IMR-90 (cell line): Measurements from ENCODE around the gene KRTAP10-9. TPM values are rescaled to one million over a fixed set of nuclear protein-coding genes. Genes with fewer than 3 reads are reported as not detected.

Experiments
- ATAC-seq: fragments of 200-7000 bp; cut with Tn5 transposase; 2 replicates; pipeline ENCODE4 v1.9.1; 2020; ENCODE audit warnings: low read depth, mild to moderate bottlenecking, moderate library complexity
- BruUV-seq: library from RNA; stranded (reverse); fragments of 400-500 nt; replicated peaks from 2 replicates; lab custom pipeline; 2021; lab: Mats Ljungman, UMichigan
- CTCF ChIA-PET: fragments of 300-600 bp; formaldehyde crosslinking; extraction: SDS; loops from one replicate; lab custom pipeline; 2021; ENCODE audit warnings: antibody characterized with exemption; lab: Yijun Ruan, JAX
- POLR2A ChIA-PET: fragments of 300-600 bp; sonication (Branson Sonifier 250); formaldehyde crosslinking; loops from one replicate; lab custom pipeline; 2022; ENCODE audit warnings: antibody characterized with exemption; ENCODE audit not compliant: unreplicated experiment; lab: Charles Lee
- DNase-seq: peaks from one replicate; pipeline ENCODE4 v3.0.0; 2013
- H2AFZ ChIP-seq: replicated peaks from 2 replicates; pipeline ENCODE3; 2013; ENCODE audit warnings: low read length, mild to moderate bottlenecking; ENCODE audit not compliant: poor library complexity
- H2AK5ac ChIP-seq: 2 replicates; pipeline ENCODE4 v1.6.1; 2013; ENCODE audit warnings: low read depth, low read length, inconsistent platforms
- H2AK9ac ChIP-seq: replicated peaks from 2 replicates; pipeline ENCODE3; 2013; ENCODE audit warnings: mild to moderate bottlenecking, low read depth, low read length, moderate library complexity; ENCODE audit not compliant: poor library complexity
- H2BK120ac ChIP-seq: 2 replicates; pipeline ENCODE4 v1.6.1; 2013; ENCODE audit warnings: low read depth, low read length, inconsistent platforms
- H2BK15ac ChIP-seq: 3 replicates; pipeline ENCODE4 v1.6.1; 2013; ENCODE audit warnings: low read depth, low read length, inconsistent platforms
- H2BK20ac ChIP-seq: 2 replicates; pipeline ENCODE4 v1.6.1; 2013; ENCODE audit warnings: low read depth, mild to moderate bottlenecking, inconsistent platforms, low read length, moderate library complexity
- H2BK5ac ChIP-seq: 2 replicates; pipeline ENCODE4 v1.6.1; 2013; ENCODE audit warnings: mild to moderate bottlenecking, low read depth, low read length, inconsistent platforms; ENCODE audit not compliant: poor library complexity, severe bottlenecking
- H3K14ac ChIP-seq: replicated peaks from 2 replicates; pipeline ENCODE4 v1.6.1; 2013; ENCODE audit warnings: low read depth, low read length, inconsistent platforms
- H3K18ac ChIP-seq: 2 replicates; pipeline ENCODE4 v1.6.1; 2013; ENCODE audit warnings: low read depth, low read length, control low read depth
- H3K23ac ChIP-seq: 2 replicates; pipeline ENCODE4 v1.6.1; 2013; ENCODE audit warnings: low read depth, low read length, inconsistent platforms
- H3K27ac ChIP-seq: 2 replicates; pipeline ENCODE4 v1.5.1; 2013; ENCODE audit warnings: mild to moderate bottlenecking, control low read depth, low read length; ENCODE audit not compliant: insufficient read depth
- H3K27me3 ChIP-seq: 2 replicates; pipeline ENCODE4 v1.6.1; 2013; ENCODE audit warnings: low read length; ENCODE audit not compliant: control insufficient read depth, insufficient read depth
- H3K36me3 ChIP-seq: 2 replicates; pipeline ENCODE4 v1.6.1; 2013; ENCODE audit warnings: low read length, mixed read lengths; ENCODE audit not compliant: control insufficient read depth, insufficient read depth
- H3K4ac ChIP-seq: 2 replicates; pipeline ENCODE4 v1.6.1; 2013; ENCODE audit warnings: low read depth, low read length, inconsistent platforms
- H3K4me1 ChIP-seq: 2 replicates; pipeline ENCODE4 v1.6.1; 2013; ENCODE audit warnings: low read length, mixed read lengths; ENCODE audit not compliant: control insufficient read depth, insufficient read depth
- H3K4me2 ChIP-seq: 2 replicates; pipeline ENCODE4 v1.6.1; 2013; ENCODE audit warnings: low read depth, mild to moderate bottlenecking, control low read depth, low read length, moderate library complexity
- H3K4me3 ChIP-seq: 2 replicates; pipeline ENCODE4 v1.5.1; 2013; ENCODE audit warnings: low read depth, mild to moderate bottlenecking, control low read depth, low read length, moderate library complexity; ENCODE audit not compliant: insufficient read depth
- H3K56ac ChIP-seq: 2 replicates; pipeline ENCODE4 v1.6.1; 2013; ENCODE audit warnings: low read length, inconsistent platforms; ENCODE audit not compliant: insufficient read depth; ENCODE audit errors: extremely low read depth
- H3K79me1 ChIP-seq, 2 experiments: 2 replicates each; pipeline ENCODE4 v1.6.1; 2013; ENCODE audit warnings: low read length in 2 of 2, inconsistent platforms in 1 of 2, low read depth in 1 of 2
- H3K9ac ChIP-seq: 2 replicates; pipeline ENCODE4 v1.6.1; 2013; ENCODE audit warnings: low read depth, low read length, control low read depth
- H3K9me1 ChIP-seq: 2 replicates; pipeline ENCODE4 v1.6.1; 2013; ENCODE audit warnings: low read length, inconsistent platforms; ENCODE audit not compliant: insufficient read depth
- H3K9me3 ChIP-seq: 2 replicates; pipeline ENCODE4 v1.6.1; 2013; ENCODE audit warnings: low read length; ENCODE audit not compliant: control insufficient read depth, insufficient read depth
- H4K20me1 ChIP-seq: 2 replicates; pipeline ENCODE4 v1.6.1; 2013; ENCODE audit warnings: low read length, inconsistent platforms; ENCODE audit not compliant: insufficient read depth
- H4K5ac ChIP-seq: 2 replicates; pipeline ENCODE4 v1.6.1; 2013; ENCODE audit warnings: mild to moderate bottlenecking, low read depth, low read length, control low read depth
- H4K8ac ChIP-seq, 2 experiments: 2 replicates each; pipeline ENCODE4 v1.6.1; 2013; ENCODE audit warnings: low read depth in 2 of 2, low read length in 2 of 2, control low read depth in 1 of 2, inconsistent platforms in 1 of 2
- H4K91ac ChIP-seq: 2 replicates; pipeline ENCODE4 v1.6.1; 2013; ENCODE audit warnings: low read depth, low read length, inconsistent platforms; ENCODE audit not compliant: insufficient read depth
- BHLHE40 ChIP-seq: fragments of 150-350 bp; IDR thresholded peaks from 2 replicates; pipeline ENCODE4 v1.6.1; 2016; ENCODE audit warnings: mild to moderate bottlenecking, low read depth, low read length
- CEBPB ChIP-seq: IDR thresholded peaks from 2 replicates; pipeline ENCODE4 v1.6.1; 2012; ENCODE audit warnings: low read depth, low read length, improper control_type of control experiment
- CHD1 ChIP-seq: IDR thresholded peaks from 2 replicates; pipeline ENCODE4 v1.6.1; 2012; ENCODE audit warnings: low read depth, low read length, improper control_type of control experiment
- FOS ChIP-seq: fragments of 150-350 bp; IDR thresholded peaks from 2 replicates; pipeline ENCODE4 v1.6.1; 2016; ENCODE audit warnings: low read depth, low read length
- MAFK ChIP-seq: IDR thresholded peaks from 2 replicates; pipeline ENCODE4 v1.6.1; 2012; ENCODE audit warnings: low read depth, low read length, improper control_type of control experiment
- MAZ ChIP-seq: IDR thresholded peaks from 2 replicates; pipeline ENCODE4 v1.6.1; 2012; ENCODE audit warnings: low read depth, mild to moderate bottlenecking, low read length, improper control_type of control experiment, moderate library complexity, borderline replicate concordance
- MXI1 ChIP-seq: IDR thresholded peaks from 2 replicates; pipeline ENCODE4 v1.6.1; 2012; ENCODE audit warnings: low read depth, mild to moderate bottlenecking, low read length, moderate library complexity, borderline replicate concordance
- NFE2L2 ChIP-seq: fragments of 150-350 bp; IDR thresholded peaks from 2 replicates; pipeline ENCODE4 v1.6.1; 2016; ENCODE audit warnings: low read depth, mild to moderate bottlenecking, low read length
- POLR2A ChIP-seq: IDR thresholded peaks from 2 replicates; pipeline ENCODE4 v1.6.1; 2012; ENCODE audit warnings: mild to moderate bottlenecking, low read depth, low read length
- RCOR1 ChIP-seq: IDR thresholded peaks from 2 replicates; pipeline ENCODE4 v1.6.1; 2012; ENCODE audit warnings: mild to moderate bottlenecking, low read length, improper control_type of control experiment; ENCODE audit not compliant: insufficient replicate concordance
- RFX5 ChIP-seq: IDR thresholded peaks from 2 replicates; pipeline ENCODE4 v1.8.0; 2012; ENCODE audit warnings: low read depth, mild to moderate bottlenecking, low read length, moderate library complexity
- SMC3 ChIP-seq: fragments of 150-350 bp; IDR thresholded peaks from 2 replicates; pipeline ENCODE4 v1.6.1; 2016; ENCODE audit warnings: low read depth, mild to moderate bottlenecking, antibody characterized with exemption, low read length, moderate library complexity
- WGBS, 2 experiments: methylation state at CpG; one replicate each; pipeline versions ENCODE4 v1.1.5 to v1.1.7; 2013; ENCODE audit warnings: missing lambda C conversion rate in 2 of 2; ENCODE audit not compliant: insufficient read length in 1 of 2; ENCODE audit errors: extremely low coverage in 2 of 2; 5-methylcytosine and 5-hydroxymethylcytosine counted together
- dilution Hi-C: fragments of 300-500 bp; cut with HindIII; formaldehyde crosslinking; loops from one replicate; pipeline ENCODE4 v1.14.3; 2018; ENCODE audit warnings: low sequenced_read_pairs; ENCODE audit not compliant: unreplicated experiment
- in situ Hi-C: fragments of 300-500 bp; cut with MboI; formaldehyde crosslinking; loops from 3 replicates; pipeline ENCODE4 v1.14.3; 2019; ENCODE audit warnings: low sequenced_read_pairs, inconsistent platforms, mixed read lengths
- intact Hi-C: fragments of 100-400 bp; cut with micrococcal nuclease; formaldehyde crosslinking; loops from 2 replicates; pipeline ENCODE4 v1.10.0; 2022
- polyA plus RNA-seq, 3 experiments: library from polyadenylated mRNA; depleted of rRNA; stranded (reverse); fragments of >200 nt; gene quantifications; 2 replicates each; pipeline ENCODE4 v1.2.3, GENCODE V29; 2012; ENCODE audit warnings: low replicate concordance in 1 of 3
- total RNA-seq: library from RNA; depleted of rRNA; stranded (reverse); fragments of >200 nt; gene quantifications from 2 replicates; pipeline ENCODE4 v1.2.3, GENCODE V29; 2012
- TF ChIP-seq, protein P1 (sequence below): fragments of 150-350 bp; IDR thresholded peaks from 2 replicates; pipeline ENCODE4 v1.6.1; 2016; ENCODE audit warnings: low read depth, mild to moderate bottlenecking, low read length, moderate library complexity, borderline replicate concordance
- TF ChIP-seq, protein P2 (sequence below): fragments of 150-350 bp; IDR thresholded peaks from 2 replicates; pipeline ENCODE4 v1.6.1; 2017; ENCODE audit warnings: mild to moderate bottlenecking, antibody characterized with exemption, low read length, low read depth

KRTAP10-9 gene
- total and polyA plus RNA-seq, 2 of the 4 experiments (the other 2 are of a cell fraction) = not detected

DNA sequence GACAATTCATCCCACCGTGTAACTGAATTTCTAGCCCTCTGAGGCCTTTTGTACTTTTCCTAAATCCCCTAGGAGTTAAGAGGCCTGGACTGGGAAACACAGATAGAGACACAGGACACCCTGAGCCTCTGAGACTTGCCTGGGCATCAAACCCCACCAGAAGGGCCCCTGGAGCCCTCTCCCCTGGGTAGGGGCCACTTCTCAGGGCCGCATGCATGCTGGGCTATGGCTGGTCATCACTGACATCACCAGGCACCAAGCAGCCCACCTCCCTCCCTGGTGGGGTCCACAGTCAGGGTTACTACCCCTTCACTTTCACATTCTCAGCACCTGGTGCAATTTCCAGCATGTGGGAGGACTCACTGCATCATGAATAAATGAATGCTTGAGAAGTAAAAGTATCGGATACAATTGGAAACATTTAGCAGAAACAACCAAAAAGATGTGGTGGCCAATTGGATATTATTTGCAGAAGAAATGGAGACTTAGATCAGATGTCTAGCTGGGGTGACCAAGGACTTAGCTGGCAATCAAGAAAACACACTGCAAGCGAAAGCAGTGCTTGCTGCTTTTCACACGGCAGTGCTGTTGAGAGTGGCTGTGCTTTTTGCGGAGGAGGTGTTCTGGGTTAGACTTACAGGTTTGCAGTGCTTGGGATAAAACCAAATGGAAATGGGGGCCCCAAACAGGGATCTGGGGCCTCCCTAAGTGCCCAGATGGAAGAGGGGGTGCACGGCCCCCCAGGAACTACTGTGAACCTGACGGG lies 27.4 kb upstream of the KRTAP10-9 start:
- no peaks in the 10 kb centered on the region for H3K9me3 ChIP-seq
- H3K4me3 ChIP-seq = no peak overlapping the region
- no peak overlapping the region for H2BK20ac ChIP-seq
- TF ChIP-seq RFX5 (no peak), CEBPB (no peak), SMC3 (no peak), FOS (no peak), POLR2A (no peak), RCOR1 (no peak), MAZ (no peak), NFE2L2 (no peak), MAFK (no peak), BHLHE40 (no peak), MXI1 (no peak), CHD1 (no peak)
- TF ChIP-seq, protein P1, sequence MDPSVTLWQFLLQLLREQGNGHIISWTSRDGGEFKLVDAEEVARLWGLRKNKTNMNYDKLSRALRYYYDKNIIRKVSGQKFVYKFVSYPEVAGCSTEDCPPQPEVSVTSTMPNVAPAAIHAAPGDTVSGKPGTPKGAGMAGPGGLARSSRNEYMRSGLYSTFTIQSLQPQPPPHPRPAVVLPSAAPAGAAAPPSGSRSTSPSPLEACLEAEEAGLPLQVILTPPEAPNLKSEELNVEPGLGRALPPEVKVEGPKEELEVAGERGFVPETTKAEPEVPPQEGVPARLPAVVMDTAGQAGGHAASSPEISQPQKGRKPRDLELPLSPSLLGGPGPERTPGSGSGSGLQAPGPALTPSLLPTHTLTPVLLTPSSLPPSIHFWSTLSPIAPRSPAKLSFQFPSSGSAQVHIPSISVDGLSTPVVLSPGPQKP = no peak
- TF ChIP-seq, protein P2, sequence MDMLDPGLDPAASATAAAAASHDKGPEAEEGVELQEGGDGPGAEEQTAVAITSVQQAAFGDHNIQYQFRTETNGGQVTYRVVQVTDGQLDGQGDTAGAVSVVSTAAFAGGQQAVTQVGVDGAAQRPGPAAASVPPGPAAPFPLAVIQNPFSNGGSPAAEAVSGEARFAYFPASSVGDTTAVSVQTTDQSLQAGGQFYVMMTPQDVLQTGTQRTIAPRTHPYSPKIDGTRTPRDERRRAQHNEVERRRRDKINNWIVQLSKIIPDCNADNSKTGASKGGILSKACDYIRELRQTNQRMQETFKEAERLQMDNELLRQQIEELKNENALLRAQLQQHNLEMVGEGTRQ = no peak
- H3K9me1 ChIP-seq = no peaks in the 10 kb centered on the region
- no peak overlapping the region for H4K5ac ChIP-seq
- dilution Hi-C loops (no loop called here), intact Hi-C loops (no loop called here), in situ Hi-C loops (no loop called here)
- H3K14ac ChIP-seq = no peak overlapping the region
- no peaks in the 10 kb centered on the region for H3K4me1 ChIP-seq
- DNase-seq (no peak), ATAC-seq (no peak)
- H2BK120ac ChIP-seq = no peak overlapping the region
- peaks cover 4% of the 10 kb centered on the region for H3K27me3 ChIP-seq
- H4K91ac ChIP-seq = no peak overlapping the region
- ChIA-PET CTCF (no interaction called here), POLR2A (no interaction called here)
- H2BK15ac ChIP-seq = no peak overlapping the region
- no peaks in the 10 kb centered on the region for H3K79me1 ChIP-seq
- H3K4me2 ChIP-seq = no peak overlapping the region
- H3K27ac ChIP-seq = no peak overlapping the region
- H3K9ac ChIP-seq = no peak overlapping the region
- H2AK5ac ChIP-seq = no peak overlapping the region
- H4K20me1 ChIP-seq = no peaks in the 10 kb centered on the region
- no peak overlapping the region for H2AFZ ChIP-seq
- H4K8ac ChIP-seq = no peak overlapping the region
- H2BK5ac ChIP-seq = no peak overlapping the region
- H2AK9ac ChIP-seq = no peak overlapping the region
- H3K4ac ChIP-seq = no peak overlapping the region
- H3K36me3 ChIP-seq = no peaks in the 10 kb centered on the region
- BruUV-seq = no TSS peak
- no peak overlapping the region for H3K18ac ChIP-seq
- WGBS, 2 experiments = 40% methylated on average over 1 of the region's 8 CpGs; no CpG with 5 or more reads in 1 of the 2 experiments
- H3K23ac ChIP-seq = no peak overlapping the region
- no peak overlapping the region for H3K56ac ChIP-seq
